ENCODE results near the gene WNT8A. TPM values are rescaled to one million over a fixed set of nuclear protein-coding genes. Genes with fewer than 3 reads are reported as not detected.
A peak's percentile ranks its signal among the peaks of the same experiment; 100 is the strongest.

WNT8A gene
- total and polyA plus RNA-seq, 2 of the 8 experiments (the other 6 are each of a cell fraction or from before 2014, with no cell fraction given): 0.06 TPM; not detected in 1

DNA sequence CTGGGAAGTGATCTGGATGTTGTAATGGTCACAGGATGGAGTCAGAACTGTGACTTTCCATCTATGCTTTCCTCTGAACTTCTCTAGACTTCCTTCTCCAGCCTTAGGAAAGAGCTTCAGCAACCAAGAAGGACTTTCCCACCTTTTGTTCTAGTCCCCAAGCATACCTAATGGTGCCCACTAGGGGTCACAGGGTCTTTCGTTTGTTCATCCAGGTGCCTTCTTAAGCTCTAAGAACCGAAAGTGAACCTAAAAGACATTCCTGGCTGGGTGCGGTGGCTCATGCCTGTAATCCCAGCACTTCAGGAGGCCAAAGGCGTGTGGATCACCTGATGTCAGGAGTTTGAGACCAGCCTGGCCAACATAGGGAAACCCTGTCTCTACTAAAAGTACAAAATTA, 1.8 kb upstream of the WNT8A start:
- H4K20me1 ChIP-seq (replicated peaks in 1 of 2; ENCODE audit: control insufficient read depth in 1 of 2, insufficient read depth in 2 of 2, low read length in 2 of 2): peaks cover 0 to 2% of the 10 kb centered on the region in 2 experiments
- H3K23me2 ChIP-seq (ENCODE audit: low read depth, low read length): peaks cover 3% of the 10 kb centered on the region; the same call in 1 of the 2 replicates
- no peak overlapping the region for H3K9ac ChIP-seq (replicated peaks in 1 of 4; ENCODE audit: extremely low read depth in 1 of 4, low read depth in 3 of 4, low read length in 3 of 4)
- FAIRE-seq (peak; percentile 36), DNase-seq (ENCODE audit: low read depth in 1 of 2, low spot score in 2 of 2) (no peak)
- no peak overlapping the region for H3K23ac ChIP-seq (ENCODE audit: insufficient read length)
- no peak overlapping the region for H3K4ac ChIP-seq (replicated peaks; ENCODE audit: insufficient read length, low read depth, low read length)
- no peak overlapping the region for H3K27ac ChIP-seq (ENCODE audit: low read depth, low read length)
- no peak overlapping the region for H3K14ac ChIP-seq (ENCODE audit: insufficient read length)
- H3K9me3 ChIP-seq (ENCODE audit: insufficient read depth in 2 of 2, low read depth in 1 of 2, low read length in 1 of 2): no peaks in the 10 kb centered on the region
- H3K79me2 ChIP-seq (ENCODE audit: control insufficient read depth in 1 of 2, insufficient read depth in 2 of 2, low read length in 2 of 2): no peaks in the 10 kb centered on the region
- no peak overlapping the region for H4K8ac ChIP-seq (ENCODE audit: extremely low read depth, insufficient read depth, low read length)
- H3K18ac ChIP-seq (ENCODE audit: extremely low read depth, low read length): no peak overlapping the region
- H3K27me3 ChIP-seq (replicated peaks in 1 of 4; ENCODE audit: control insufficient read depth in 3 of 4, extremely low read depth in 1 of 4, insufficient read depth in 3 of 4, low read length in 3 of 4): peaks cover 0 to 4% (median 0%) of the 10 kb centered on the region in 4 experiments; a peak in 1 of 7 replicates
- no peaks in the 10 kb centered on the region for H3K79me1 ChIP-seq (ENCODE audit: low read depth, low read length)
- H4K5ac ChIP-seq (ENCODE audit: insufficient read length, low read depth, low read length): no peak overlapping the region
- no peaks in the 10 kb centered on the region for H3K36me3 ChIP-seq (ENCODE audit: control insufficient read depth in 2 of 4, insufficient read depth in 4 of 4, low read length in 3 of 4)
- H3K4me2 ChIP-seq (ENCODE audit: insufficient read depth in 1 of 2, low read depth in 2 of 2, low read length in 2 of 2): no peak overlapping the region
- no peak overlapping the region for H2BK5ac ChIP-seq (ENCODE audit: low read depth, low read length)
- no peak overlapping the region for H2AK5ac ChIP-seq (ENCODE audit: low read depth, low read length)
- H2BK120ac ChIP-seq (replicated peaks; ENCODE audit: low read depth, low read length): no peak overlapping the region
- H2BK12ac ChIP-seq (ENCODE audit: low read depth, low read length): no peak overlapping the region
- H3K56ac ChIP-seq (replicated peaks; ENCODE audit: insufficient read length, low read depth, low read length): no peak overlapping the region
- no peak overlapping the region for H2AFZ ChIP-seq (ENCODE audit: low read length)
- ChIA-PET CTCF (ENCODE audit: partially characterized antibody) (interaction anchor here (0.6 to 15.7 kb wide), 22 partner anchors 9 to 358 kb away, joined by 3 to 288 read pairs (median 7); partner anchors contain the start of gene NME5), POLR2A (ENCODE audit: partially characterized antibody) (interaction anchor here (1.4 to 1.7 kb wide), 2 partner anchors 9 to 14 kb away, joined by 3 to 4 read pairs; no protein-coding TSS in a partner anchor)
- no peak overlapping the region for H2BK15ac ChIP-seq (ENCODE audit: low read length)
- no peak overlapping the region for H3K4me3 ChIP-seq (ENCODE audit: extremely low read depth in 1 of 4, insufficient read depth in 2 of 4, low read depth in 3 of 4, low read length in 4 of 4)
- 65% methylated on average over 4 of the region's 4 CpGs; no CpG with 5 or more reads in 1 of the 2 experiments for WGBS, 2 experiments (ENCODE audit: extremely low coverage in 1 of 2, insufficient coverage in 1 of 2, insufficient read length in 1 of 2, insufficient replicate concordance in 2 of 2, low coverage in 1 of 2, low lambda C conversion rate in 2 of 2, missing lambda C conversion rate in 1 of 2)
- H3K4me1 ChIP-seq (replicated peaks in 1 of 4; ENCODE audit: control insufficient read depth in 3 of 4, insufficient read depth in 4 of 4, low read length in 3 of 4): peaks cover 6 to 14% (median 11%) of the 10 kb centered on the region in 4 experiments; a peak in 6 of 7 replicates
- H4K91ac ChIP-seq (replicated peaks; ENCODE audit: insufficient read length, low read length): no peak overlapping the region
- no peak overlapping the region for H2BK20ac ChIP-seq (ENCODE audit: low read length)
- TF ChIP-seq POLR2AphosphoS5 (IDR thresholded peaks at IDR 0.05; ENCODE audit: low read depth, low read length) (no peak), RAD21 (IDR thresholded peaks at IDR 0.05 in 1 of 2, conservative IDR thresholded peaks at IDR 0.05 in 1 of 2; ENCODE audit: low read depth in 2 of 2, low read length in 2 of 2) (peak; percentile 42 to 64; a peak in 3 of 4 replicates)
- TF ChIP-seq, protein P1, sequence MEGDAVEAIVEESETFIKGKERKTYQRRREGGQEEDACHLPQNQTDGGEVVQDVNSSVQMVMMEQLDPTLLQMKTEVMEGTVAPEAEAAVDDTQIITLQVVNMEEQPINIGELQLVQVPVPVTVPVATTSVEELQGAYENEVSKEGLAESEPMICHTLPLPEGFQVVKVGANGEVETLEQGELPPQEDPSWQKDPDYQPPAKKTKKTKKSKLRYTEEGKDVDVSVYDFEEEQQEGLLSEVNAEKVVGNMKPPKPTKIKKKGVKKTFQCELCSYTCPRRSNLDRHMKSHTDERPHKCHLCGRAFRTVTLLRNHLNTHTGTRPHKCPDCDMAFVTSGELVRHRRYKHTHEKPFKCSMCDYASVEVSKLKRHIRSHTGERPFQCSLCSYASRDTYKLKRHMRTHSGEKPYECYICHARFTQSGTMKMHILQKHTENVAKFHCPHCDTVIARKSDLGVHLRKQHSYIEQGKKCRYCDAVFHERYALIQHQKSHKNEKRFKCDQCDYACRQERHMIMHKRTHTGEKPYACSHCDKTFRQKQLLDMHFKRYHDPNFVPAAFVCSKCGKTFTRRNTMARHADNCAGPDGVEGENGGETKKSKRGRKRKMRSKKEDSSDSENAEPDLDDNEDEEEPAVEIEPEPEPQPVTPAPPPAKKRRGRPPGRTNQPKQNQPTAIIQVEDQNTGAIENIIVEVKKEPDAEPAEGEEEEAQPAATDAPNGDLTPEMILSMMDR (IDR thresholded peaks at IDR 0.05; ENCODE audit: control extremely low read depth in 1 of 3, insufficient read depth in 1 of 3, low read depth in 1 of 3, low read length in 3 of 3): peak in 2 of 3 experiments; percentile 50 to 61; a peak in 3 of 4 replicates
